ENCODE data around the gene CIBAR2. TPM values are rescaled to one million over a fixed set of nuclear protein-coding genes. Genes with fewer than 3 reads are reported as not detected.

The CIBAR2 gene
- total RNA-seq, 4 donors from 2014 or later = not detected

DNA sequence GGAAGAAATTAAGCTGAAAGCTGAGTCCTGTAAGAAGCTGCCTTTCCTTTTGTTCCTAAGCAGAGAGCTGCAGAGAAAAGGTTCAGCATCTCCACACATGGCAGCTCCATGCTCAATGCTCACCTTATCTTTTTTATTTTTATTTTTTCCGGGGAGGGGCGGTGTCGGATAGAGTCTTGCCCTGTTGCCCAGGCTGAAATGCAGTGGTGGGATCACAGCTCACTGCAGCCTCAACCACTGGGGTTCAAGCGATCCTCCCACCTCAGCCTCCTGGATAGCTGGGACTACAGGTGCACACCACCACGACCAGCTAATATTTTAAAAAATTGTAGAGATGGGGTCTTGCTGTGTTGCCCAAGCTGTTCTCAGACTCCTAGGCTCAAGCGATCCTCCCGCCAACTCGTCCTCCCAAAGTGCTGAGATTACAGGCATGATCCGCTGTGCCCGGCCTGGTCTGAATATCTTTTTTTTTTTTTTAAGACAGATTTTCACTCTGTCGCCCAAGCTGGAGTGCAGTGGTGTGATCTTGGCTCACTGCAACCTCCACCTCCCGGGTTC is 28.3 kb upstream of the CIBAR2 start:
- no peak overlapping the region for H3K4me3 ChIP-seq (replicated peaks in 1 of 3)
- intact Hi-C loops (cut with DNase I) = no loop called here
- no peaks in the 10 kb centered on the region for H3K36me3 ChIP-seq
- no peak for DNase-seq
- H3K9me3 ChIP-seq = no peaks in the 10 kb centered on the region
- H3K27me3 ChIP-seq = no peaks in the 10 kb centered on the region
- 91 to 94% methylated on average over 12 of the region's 12 CpGs for WGBS, 2 donors
- H3K4me1 ChIP-seq = peaks cover 13 to 35% of the 10 kb centered on the region in 2 donors
- no peak overlapping the region for H3K27ac ChIP-seq
- TF ChIP-seq CTCF (IDR thresholded peaks at IDR 0.05) = no peak
- no peak for TF ChIP-seq POLR2A (IDR thresholded peaks at IDR 0.05)

DNA sequence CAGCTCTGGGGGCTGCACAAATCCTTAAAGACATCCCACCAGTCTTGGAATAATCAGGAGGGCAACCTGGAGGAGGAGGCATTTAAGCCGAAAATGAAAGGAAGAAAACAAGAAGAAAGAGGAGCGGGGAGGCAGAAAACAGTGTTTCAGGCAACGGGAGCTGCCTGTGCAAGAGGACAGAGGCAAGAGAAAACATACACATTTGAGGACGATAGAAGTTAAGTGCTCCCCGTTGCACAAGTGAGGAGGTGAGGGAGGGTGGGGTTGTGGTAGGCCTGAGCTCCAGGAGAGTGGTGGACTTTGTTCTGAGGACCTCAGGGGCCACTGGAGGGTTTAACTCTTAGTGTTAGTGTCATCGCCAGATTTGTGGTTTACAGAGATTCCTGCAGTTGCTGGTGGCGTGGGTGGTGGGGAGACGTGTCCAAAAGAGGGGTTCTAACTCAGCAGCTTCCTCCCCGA is 27.6 kb upstream of the CIBAR2 start:
- Histone ChIP-seq H3K4me3 (replicated peaks in 1 of 3) (no peak overlapping the region), H3K27ac (no peak overlapping the region), H3K27me3 (no peaks in the 10 kb centered on the region), H3K9me3 (no peaks in the 10 kb centered on the region), H3K36me3 (no peaks in the 10 kb centered on the region), H3K4me1 (peaks cover 13 to 40% of the 10 kb centered on the region in 2 donors)
- no peak for DNase-seq
- TF ChIP-seq CTCF (IDR thresholded peaks at IDR 0.05) (no peak), POLR2A (IDR thresholded peaks at IDR 0.05) (no peak)
- intact Hi-C loops (cut with DNase I) = no loop called here
- 76 to 81% methylated on average over 9 of the region's 9 CpGs for WGBS, 2 donors

GRCh38 chr16:85138825-85139627 is 26.8 kb upstream of the CIBAR2 start:
- no peak overlapping the region for H3K27ac ChIP-seq
- intact Hi-C loops (cut with DNase I) = no loop called here
- no peaks in the 10 kb centered on the region for H3K36me3 ChIP-seq
- H3K9me3 ChIP-seq = no peaks in the 10 kb centered on the region
- H3K4me3 ChIP-seq (replicated peaks in 1 of 3) = no peak overlapping the region
- 74 to 84% methylated on average over 15 to 16 of the region's 16 CpGs for WGBS, 2 donors
- no peaks in the 10 kb centered on the region for H3K27me3 ChIP-seq
- TF ChIP-seq CTCF (IDR thresholded peaks at IDR 0.05) (no peak), POLR2A (IDR thresholded peaks at IDR 0.05) (no peak)
- peak; percentile 31 to 36 for DNase-seq
- H3K4me1 ChIP-seq = peaks cover 13 to 44% of the 10 kb centered on the region in 2 donors

DNA sequence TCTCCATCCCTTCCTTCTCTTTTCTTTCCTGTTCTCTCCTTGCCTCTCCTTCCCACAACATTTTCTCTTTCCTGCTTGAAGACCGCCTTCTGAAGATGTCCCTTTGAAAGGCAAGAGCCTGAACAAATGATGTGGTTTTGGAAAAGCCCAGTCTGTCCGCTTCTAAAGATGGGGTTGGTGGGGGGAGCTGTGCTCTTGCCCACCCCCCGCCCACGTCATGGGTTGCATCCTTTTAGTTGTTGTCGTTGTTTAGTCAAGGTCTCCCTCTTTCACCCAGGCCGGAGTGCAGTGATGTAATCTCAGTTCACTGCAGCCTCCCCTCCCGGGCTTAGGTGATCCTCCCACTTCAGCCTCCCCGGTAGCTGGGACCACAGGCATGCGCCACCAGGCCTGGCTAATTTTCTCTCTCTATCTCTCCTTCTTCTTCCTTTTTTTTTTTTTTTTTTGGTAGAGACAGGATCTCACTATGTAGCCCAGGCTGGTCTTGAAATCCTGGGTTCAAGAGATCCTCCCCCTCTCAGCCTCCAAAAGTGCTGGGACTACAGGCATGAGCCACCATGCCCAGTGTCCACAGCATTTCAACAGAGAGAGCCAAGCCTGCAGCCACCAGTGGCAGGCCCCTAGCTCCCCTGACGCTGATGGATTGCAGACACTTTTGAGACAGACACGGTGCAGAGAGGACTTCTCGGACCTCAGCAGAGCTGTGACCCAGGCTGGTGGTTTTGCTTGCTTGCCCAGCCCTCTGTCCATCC is 26.0 kb upstream of the CIBAR2 start:
- DNase-seq = no peak
- WGBS, 2 donors = 79 to 88% methylated on average over 11 to 12 of the region's 12 CpGs
- H3K27ac ChIP-seq = peak overlapping the region; percentile 9 to 79 (median 70)
- H3K9me3 ChIP-seq = no peaks in the 10 kb centered on the region
- TF ChIP-seq CTCF (IDR thresholded peaks at IDR 0.05) = no peak
- TF ChIP-seq POLR2A (IDR thresholded peaks at IDR 0.05) = no peak
- intact Hi-C loops (cut with DNase I) = no loop called here
- peaks cover 13 to 44% of the 10 kb centered on the region in 2 donors for H3K4me1 ChIP-seq
- H3K4me3 ChIP-seq (replicated peaks in 1 of 3) = peak overlapping the region in 1 of 3 donors; percentile 28
- H3K27me3 ChIP-seq = no peaks in the 10 kb centered on the region
- H3K36me3 ChIP-seq = no peaks in the 10 kb centered on the region
